DMS153 (cell line): ENCODE measurements around the gene DISP1.
A peak's percentile ranks its signal among the peaks of the same experiment; 100 is the strongest.

Experiments
- DNase-seq: peaks from one replicate; lab custom pipeline; 2025; lab: John Stamatoyannopoulos, UW

The DISP1 gene

DNA sequence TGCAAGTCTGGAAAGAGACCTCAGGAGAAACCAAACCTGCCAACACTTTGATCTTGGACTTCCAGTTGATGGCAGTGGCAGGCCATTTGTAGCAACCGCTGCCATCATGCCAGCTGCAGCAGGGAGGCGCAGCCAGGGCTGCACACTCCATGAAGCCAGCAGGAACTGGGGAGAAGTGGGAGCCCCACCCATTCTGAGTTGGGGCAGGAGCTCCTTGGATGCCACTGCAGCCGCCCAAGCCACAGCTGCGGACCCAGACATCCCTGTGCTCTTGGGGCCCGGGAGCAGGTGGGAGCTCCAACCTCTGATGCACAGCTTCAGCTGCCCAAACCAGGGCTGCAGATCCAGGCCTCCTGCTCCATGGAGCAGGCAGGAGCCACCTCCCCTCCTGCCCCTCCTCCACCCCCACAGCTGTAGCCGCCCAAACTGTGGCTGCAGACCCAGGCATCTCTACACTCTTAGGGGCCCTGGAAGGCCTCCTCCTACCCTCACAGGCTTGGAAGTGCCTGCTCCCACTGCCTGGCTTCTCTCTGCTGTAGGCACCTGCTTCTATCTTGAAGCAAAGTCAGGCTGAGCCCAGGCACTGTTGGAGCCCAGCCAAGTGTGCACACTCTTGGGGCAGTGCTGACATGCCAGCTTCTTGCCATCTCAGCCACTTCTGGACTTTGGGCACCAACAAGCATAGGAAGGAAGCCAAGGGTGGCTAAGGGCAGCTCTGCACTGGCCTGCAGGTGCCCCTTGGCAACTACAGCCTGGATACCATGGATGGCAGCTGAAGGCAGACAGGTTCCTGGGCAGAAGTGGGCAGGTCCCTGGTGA, 20.0 kb upstream of the DISP1 start:
- peak; percentile 15 for DNase-seq

DNA sequence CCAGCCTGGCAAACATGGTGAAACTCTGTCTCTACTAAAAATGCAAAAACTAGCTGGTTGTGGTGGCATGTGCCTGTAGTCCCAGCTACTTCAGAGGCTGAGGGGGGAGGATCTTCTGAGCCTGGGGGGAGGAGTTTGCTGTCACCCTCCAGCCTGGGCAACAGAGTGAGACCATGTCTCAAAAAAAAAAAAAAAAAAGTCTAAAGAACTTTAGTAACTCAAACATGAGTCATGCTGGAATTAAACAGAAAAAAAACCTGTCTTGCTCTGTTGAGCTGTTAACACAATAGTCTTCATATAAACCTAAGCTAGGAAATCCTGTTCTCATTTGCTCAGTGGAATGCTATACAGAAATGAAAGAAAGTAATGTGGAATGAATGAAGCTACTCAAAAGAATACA, 16.7 kb upstream of the DISP1 start:
- DNase-seq = no peak

DNA sequence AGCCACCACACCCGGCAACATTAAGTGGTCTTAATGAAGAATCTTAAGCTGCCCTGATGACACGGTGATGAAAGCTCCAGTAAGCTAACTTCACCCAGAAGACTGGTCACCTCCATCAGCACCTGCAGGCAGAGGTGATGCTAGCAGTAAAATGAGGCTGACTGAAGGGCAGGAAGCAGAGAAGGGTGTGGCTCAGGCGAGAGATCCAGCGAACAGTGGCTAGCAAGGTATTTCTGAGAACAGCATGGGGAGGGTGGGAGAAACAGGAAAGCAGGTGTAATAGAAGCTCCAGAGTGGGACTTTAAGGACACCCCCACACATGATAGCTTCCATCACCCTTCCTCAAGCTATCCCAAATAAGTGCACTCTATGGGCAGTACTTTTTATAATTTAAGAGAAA, 15.9 kb upstream of the DISP1 start:
- no peak for DNase-seq

DNA sequence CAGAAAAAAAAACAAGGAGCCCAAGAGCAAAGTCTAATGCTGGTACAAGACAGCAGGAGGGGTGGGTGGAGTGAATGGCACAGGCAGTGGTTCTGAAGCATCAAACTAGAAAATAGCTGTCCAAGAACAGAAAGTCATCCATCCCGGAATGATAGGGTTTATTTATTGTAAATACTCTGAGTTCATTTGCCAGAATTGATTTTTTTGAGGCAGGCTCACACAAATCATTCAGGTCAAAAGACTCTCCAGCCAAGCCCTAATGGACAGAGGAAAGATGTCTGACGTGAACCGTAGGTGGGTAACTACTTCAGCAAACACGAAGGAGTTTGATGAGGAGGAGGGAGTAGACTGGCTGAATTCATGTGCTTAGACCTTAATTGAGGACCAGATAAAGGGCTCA, 13.8 kb upstream of the DISP1 start:
- no peak for DNase-seq

DNA sequence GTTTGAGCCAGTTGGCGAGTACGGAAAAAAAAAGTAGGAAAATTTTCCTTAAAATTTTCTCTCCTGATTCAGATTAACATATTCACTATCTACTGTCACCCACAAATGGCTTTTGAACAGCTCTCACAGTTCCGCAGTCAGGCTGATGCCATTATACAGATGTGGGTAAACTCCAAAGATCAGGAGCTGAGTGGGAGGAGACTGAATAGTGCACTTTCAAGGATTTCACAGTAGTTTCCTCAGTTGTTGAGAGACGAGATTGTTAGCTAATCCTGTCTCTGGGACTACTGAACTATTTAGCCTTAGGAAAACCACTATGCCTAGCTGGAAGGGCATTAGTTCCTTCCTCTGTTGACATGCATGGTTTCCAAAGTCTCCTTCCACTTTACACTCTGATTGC, 3.2 kb upstream of the DISP1 start:
- no peak for DNase-seq

DNA sequence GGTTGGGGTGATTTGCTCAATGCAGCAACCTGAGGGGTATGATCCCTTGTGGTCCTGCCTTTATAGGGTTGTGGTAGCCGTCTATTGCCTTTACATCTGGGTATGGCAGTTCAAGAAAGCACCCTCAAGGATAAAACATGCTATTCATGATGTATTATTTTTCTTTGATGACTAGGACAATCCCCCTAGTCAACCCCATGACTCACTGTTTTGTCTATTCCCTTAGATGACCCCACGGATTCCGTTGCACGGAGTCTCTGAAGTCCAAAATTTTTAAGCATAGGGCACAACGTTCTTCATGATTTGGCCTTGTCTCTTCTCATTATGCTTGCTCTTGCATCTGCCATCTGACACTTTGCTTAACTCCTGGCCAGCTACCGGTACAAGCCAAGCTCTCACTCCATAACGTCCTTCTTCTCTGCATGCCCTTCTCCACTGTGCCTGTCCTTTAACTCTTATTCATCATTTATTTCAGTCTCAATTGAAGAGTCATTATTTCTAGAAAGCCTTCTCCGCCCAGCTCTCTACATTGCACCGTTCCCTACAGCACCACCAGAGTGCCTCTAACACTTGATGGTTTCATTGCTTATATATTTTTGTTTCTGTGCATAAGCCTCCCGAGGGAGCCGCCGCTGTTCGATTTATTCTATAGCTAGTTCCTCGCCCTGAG, 838 bp upstream of the DISP1 start:
- DNase-seq = no peak

DNA sequence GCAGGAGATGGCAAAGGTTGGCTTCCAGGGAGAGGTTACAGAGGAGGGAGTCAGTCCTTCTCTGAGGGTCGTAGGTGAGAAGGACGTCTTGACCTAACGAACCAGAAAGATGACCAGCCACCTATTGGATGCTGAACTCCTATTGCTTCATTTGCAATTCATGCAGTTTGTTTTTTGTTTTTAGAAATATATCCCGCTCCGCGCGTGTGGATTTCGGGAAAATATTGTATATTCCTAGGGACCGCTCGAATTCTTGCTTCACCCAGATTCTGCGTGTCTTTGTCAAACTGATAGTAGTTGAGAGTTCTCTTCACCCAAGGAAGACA, 564 bp downstream of the DISP1 start:
- DNase-seq = no peak

DNA sequence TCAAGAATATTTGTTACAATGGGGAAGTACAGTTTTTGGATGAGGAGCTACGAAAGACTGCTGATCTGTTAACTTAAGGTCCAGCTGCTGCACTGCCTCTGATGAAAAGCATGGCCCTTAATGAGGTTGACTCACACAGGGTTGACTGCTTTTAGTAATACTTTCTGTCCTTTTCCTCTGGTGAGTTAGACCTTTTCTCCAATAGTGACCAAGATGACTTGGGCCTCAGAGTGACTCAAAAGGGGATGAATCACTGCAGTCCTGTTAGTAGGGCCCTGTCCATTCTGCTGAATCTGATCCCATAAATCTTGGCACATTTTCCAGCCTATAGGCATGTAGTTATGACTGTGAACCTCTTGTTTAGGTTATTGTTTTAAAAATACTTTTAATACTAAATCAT, 2.7 kb downstream of the DISP1 start:
- no peak for DNase-seq

DNA sequence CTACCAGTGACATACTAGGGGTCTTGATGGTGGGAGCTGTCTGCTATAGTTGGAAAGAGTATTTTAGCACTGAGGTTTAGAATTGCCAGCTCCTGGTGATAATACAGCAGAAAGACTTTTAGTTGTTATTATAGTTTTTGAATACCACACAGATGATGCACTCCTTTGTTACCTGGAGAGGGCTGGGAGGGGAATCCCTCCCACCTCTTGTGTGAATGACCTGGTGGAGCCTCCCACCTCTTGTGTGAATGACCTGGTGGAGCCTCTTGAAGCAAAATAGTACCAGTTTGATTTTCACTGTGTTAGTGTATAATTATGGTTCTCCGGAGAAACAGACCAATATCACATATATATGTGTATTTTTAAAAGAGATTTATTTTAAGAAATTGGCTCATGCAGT, 3.3 kb downstream of the DISP1 start:
- no peak for DNase-seq

DNA sequence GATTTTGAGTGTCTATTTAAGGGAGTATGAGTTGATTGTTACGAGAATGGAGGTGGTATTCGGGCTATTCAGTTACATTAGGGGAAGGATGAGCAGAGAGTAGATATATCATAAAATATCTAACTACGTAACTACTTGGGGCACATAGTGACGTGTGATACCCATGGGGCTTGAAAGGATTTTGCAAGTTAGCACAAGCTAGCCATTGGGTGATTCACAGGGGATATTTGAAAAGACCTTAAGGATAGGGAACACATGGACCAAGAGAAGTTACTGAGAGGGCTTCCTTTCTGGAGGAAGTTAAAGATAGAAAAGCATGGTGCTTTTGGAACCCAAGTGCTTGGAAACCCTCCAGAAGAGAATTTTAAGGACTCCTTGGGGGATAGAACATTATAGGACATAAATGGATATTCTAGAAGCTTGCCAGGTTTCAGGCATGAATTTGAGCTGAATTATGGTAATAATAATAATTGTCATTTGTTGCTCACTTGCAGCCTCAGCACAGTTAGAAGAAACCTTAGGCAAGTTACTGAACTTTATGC, 5.4 kb downstream of the DISP1 start:
- no peak for DNase-seq

DNA sequence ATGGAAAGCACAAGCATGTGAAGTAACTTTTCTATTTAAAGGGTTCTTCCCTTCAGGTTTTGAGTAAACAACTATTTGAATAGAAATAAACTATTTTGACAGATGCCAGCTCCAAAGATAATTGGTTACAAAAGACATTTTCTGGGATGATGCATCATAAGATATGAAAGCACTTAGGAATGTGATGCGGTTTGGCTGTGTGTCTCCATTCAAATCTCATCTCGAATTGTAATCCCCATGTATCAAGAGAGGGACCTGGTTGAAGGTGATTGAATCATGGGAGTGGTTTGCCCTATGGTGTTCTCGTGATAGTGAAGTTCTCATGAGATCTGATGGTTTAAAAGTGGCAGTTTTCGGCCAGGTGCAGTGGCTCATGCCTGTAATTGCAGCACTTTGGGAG, 6.4 kb downstream of the DISP1 start:
- no peak for DNase-seq

DNA sequence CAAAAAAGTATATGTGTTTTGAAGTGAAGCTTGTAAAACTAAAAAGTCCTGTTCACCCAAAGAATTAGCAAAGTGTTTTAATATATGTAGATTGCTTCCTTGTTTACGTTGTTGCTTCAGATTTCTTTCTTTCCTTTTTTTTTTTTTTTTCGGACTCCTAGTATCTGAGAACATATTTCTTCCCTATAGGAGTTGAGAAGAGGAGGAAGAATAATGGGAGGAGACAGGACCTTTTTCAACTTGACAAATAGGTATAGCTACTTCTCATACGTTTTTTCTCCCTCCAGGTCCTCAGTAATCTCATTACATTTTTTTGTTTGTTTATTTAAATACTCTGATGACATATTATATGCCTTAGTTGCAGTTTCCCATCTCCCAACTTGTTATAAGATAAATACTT, 8.9 kb downstream of the DISP1 start:
- no peak for DNase-seq

DNA sequence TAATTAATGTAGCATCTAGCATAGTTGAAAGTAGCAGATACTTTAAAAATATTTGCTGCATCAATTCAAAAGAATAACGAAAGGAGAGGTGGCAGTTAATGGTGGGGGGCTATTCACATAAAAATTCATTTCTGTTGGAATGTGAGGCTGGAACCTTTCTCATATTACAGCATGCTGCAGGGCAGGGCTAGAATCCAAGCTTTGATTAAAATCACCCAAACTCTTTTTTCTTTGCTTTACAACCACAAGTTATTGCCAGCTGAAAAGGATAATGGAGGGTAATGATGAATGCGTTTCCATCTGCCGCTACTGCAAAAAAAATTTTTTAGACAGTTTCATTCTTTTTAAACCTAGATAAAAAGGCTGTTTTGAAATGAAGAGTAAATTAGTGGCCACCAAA, 9.8 kb downstream of the DISP1 start:
- DNase-seq = no peak

DNA sequence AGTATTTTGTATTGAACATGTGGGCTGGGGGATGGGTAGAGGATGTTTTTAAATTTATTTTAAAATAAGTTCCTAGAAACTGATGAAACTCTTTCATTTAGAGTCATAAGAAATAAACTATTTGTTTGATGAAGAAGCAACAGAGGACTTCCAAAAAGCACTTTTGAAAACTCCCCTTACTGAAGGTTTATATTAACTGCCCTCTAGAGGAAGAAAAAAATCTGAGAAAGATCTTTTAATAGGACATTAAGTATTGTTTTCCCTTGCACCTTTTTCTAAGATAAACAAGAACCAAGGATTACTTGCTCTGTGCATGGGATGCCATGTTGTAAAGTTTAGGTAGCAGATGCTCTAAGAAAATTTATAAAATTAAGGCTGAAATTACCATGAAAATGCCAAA, 14.1 kb downstream of the DISP1 start:
- no peak for DNase-seq

DNA sequence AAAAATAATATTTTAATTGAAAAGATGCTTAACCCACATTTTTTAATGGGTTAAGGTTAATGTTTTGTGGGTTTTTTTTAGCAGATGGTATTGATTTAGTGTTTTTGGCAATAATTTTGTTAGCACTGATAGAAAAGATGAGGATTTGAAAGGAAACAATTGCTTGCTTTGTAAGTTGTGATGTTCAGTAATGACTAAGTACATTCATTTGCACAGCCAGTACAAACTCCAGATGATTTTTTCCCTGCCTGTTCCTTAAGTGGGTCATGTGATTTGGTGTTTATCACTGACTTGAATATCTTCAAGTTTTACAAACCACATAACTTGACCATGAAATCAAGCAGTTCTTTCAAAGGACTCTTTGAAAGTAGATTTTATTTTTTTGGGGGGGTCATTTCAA, 15.0 kb downstream of the DISP1 start:
- DNase-seq = no peak

DNA sequence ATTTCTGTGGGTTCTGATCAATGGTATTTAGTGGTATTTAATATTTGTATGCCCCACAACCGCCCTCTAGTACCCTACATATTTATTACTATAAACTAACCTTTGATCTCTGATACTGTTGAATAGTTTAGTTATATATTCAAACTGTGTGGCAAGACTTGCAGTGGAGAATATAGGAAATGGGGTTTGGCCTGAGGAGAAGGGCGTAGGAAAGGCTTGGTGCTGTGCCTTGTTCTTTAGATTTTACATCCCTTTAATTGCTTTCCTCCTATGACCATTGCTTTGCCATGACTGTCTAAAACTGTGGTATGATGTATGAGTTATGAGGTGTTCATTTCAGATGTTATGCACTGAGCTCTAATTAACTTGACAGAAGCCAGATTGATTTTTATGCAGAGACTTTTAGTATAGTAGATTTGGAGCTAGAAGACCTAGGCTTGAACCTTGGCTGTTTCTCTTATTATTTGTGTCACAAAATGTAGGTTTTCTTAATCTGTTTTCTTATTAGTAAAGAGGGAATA, 18.6 kb downstream of the DISP1 start:
- no peak for DNase-seq

DNA sequence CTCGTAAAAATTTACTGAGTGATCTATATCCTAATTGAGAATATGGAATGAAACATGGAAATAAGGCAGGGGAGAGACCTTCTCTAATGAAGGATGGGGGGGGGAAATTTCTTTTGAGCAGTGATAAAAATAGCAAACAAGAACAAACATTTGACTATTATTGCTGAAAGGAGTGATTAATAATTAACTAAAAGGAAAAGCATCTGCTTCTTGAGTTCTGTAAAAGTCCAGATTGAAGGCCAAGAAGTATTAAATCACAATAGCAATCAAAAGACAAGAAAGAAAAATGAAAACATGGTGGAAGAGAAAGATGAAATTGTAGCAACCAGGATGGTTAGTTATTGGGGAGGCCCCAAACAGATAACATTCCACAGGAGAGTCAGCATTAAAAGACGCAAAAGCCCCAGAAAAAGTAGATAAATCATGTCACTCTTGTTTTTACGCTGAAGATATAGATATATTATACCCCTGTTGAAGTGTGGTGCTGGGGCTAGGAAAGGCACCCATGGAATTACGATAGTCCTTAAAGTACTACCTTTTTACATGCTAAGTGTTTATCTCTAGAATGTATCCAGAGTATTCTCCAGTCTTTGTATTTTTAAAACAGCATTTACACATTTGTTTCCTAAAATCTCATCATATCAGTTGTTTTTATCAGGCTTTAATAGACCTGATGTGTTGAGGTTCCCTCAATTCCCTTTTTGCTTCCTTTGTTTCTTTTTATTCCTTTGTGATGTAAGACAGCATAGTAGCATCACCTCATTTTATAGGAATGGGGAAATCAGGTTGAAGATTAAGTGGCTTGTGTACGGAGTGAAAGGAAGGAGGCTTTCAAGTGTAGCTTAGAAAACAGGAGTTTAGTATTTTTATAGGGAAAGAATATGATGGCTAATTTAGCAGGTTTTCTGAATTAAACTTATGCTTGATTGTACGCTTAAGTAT, 28.9 kb downstream of the DISP1 start:
- DNase-seq = no peak

DNA sequence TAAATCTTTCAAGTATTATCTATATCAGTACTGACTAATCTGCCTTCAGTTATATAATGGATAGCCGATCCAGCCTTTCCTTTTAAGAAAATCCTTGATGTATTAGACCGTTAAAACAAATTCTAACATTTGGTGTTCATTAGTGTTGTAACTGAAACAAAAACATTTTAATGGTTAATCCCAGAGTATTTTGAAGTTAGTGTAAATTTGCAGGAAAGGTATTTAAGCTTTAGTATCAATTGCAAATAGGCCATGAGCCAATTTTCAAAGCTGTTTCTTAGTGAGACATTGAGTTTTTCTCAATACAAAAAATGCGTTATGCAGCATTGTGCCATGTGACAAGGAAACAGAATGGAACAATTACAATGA, 29.6 kb downstream of the DISP1 start:
- no peak for DNase-seq

DNA sequence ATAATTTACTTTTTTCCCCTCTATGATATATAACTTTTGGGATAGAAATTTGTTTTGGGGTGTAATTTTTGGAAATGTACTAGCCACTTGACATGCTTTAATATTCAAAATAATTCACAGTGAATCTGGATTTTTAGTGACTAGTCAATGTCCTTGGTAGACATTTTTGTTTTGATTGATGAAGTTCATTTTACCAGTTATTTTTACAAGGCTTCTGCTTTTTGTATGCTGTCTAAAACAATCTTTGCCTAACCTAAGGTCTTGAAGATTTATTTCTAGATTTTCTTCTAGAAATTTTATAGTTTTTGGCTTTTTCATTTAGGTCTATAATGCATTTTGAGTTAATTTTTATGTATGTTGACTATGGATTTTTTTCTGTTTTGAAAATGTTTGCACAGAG, 30.9 kb downstream of the DISP1 start:
- no peak for DNase-seq

DNA sequence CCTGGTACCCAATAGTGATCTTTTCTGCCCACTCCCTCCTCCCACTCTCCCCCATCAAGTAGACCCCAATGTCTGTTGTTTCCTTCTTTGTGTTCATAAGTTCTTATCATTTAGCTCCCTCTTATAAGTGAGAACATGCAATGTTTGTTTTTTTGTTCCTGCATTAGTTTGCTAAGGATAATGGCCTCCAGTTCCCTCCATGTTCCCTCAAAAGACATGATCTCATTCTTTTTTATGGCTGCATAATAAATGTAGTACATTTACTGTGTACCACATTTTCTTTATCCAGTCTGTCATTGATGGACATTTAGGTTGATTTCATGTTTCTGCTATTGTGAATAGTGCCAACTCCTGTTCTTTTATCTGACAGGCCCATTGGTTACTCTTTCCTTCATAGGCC, 35.7 kb downstream of the DISP1 start:
- DNase-seq = peak; percentile 18

DNA sequence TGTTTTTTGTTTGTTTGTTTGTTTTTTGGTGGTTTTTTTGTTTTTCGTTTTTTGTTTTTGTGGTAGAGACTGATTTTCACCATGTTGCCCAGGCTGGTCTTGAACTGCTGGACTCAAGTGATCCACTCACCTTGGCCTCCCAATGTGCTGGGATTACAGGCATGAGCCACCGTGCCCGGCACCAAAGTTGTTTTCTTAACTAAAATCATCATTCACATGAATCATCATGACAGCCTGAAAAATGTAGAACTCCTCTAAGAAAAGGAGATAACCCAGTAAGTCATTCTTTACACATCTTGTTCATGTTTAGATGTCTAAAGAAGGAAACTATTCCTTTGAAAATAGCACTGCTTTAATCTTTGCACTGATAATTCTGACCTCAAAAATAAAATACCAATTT, 37.5 kb downstream of the DISP1 start:
- DNase-seq = no peak

DNA sequence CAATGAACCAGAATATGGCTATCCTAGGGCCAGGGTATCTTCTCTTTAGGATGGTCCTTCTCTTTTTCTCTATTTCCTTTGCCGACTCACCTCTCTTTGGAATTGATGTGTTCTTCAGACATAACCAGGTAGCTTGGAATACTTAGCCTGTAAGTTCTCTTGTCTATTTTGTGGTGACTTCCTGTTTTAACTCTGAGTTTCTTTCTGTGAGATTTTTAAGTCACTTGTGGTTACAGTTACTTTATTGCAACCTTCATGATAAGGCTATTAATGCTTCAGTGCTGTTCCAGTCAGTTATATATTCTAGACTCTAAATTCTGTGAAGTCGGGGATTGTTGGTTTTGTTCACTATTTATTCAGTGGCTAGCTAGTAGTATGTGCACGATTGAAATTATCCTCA, 46.2 kb downstream of the DISP1 start:
- DNase-seq = no peak
